GM18508 (cell line): ENCODE data around the gene SAPCD1.
"Not testable (repeated sequence)": the region's sequence is repeated elsewhere in the genome, so short reads cannot be mapped to it uniquely, and the experiment has no call there.

Source experiments
- ATAC-seq: cut with Tn5 transposase; IDR thresholded peaks from one replicate; pipeline ENCODE4 v1.9.1; 2021; ENCODE audit warnings: moderate number of reproducible peaks; ENCODE audit not compliant: insufficient read depth, unreplicated experiment

SAPCD1 gene

DNA sequence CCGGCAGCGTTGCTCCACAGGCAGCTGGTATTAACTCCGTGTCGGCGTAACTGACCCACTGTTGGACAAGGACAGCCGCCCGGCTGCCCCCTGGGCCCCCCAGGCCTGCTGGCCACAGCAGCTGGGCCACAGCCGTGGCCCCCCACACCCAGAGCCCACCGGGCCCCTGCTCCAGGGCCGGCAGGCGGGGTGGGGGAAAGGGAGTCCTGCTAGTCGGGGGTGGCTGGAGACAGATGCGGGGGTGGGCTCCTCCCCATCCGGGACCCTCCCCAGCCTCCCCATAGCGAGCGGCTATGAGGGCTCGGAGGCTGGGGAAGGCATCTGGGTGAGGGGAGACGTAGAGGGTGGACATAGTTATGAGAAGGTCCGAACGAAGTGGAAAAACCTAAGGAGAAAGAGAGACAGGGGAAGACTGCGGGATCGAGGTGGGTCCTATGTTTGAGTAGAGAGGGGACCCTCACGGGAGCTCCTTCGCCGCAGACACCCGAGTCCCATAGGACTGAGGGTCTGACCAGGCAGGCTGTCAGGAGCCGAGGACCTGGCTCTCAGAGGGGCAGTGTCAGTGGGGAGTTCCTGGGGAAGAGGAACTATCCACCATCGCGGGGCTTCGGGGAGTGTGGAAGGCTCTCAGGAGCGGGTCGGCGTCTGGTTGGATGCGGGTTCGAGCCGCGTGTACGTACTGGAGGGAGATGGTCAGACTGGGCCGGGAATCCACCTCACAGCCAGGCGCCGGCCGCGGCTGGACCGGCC is 32.6 kb downstream of the SAPCD1 start:
- no peak for ATAC-seq

DNA sequence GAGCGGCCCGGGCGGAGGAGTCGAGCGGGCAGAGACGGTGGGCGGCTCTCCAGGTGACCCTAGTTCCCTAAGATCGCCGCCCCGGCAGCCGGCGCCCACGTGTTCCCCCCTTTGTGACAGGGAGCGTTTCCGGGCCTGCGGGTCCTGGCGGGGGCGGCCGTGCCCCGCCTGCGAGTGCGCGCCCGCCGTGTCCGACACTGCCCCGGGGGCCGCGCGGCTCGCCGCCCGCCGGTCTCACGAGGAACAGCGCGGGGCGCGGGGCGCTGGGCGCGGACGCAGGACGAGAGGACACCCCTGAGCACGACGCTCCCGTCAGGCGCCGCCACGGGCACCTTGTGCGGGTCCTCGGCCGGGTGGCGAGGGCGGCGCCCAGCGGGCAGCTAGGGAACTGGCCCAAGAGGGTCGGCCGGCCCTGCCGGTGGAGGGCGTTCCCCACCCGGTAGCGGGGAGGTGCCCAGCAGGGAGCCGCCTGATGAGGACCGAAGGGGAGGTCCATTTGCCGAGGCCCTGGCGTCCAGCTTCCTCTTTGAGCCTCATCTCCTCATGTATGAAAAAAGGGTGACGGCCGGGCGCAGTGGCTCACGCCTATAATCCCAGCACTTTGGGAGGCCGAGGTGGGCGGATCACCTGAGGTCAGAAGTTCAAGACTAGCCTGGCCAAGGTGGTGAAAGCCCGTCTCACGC is 33.3 kb downstream of the SAPCD1 start, which contains the start of gene VARS1:
Gene VARS1 (minus strand): TSS at position 137 of the 683 bp plus-strand sequence. CDS start 535 bp downstream, outside the sequence.
- peak; percentile 33 for ATAC-seq

DNA sequence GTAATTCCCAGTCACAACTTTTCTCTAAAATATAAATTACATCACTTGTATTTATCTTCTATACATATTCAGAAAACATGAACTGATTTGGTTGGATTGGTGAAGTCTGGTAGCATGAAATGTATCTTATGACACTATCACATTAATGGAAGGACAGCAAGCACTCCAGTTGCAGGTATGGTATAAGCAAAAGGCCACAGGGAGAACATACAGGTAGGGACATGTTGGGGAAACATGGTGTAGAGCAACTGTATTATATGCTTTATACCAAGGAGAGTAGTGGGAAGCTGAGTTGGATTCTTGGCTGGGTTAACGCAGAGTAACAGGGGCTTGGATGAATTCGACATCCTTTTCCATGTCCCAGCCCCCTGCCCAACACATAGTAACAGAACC is 34.5 kb downstream of the SAPCD1 start:
- no peak for ATAC-seq

DNA sequence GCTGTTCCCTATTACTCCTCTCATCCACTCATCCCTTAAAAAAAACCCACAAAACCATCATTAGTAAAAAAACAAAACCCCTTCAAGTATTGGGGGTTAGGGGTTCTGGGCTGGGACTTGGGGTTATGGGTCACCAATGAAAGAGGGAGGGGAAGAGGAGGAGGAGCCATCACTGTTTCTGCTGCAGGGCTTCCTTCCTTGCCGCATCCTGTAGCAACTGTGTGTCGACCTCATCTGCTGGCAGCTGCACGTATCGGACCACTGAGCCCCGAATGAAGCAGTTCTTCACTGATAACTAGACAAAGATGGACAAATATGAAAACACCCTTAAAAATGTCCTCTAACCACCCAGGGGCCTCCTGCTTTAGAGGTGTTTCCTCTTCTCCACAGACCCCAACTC is 35.1 kb downstream of the SAPCD1 start:
- ATAC-seq, result no peak

DNA sequence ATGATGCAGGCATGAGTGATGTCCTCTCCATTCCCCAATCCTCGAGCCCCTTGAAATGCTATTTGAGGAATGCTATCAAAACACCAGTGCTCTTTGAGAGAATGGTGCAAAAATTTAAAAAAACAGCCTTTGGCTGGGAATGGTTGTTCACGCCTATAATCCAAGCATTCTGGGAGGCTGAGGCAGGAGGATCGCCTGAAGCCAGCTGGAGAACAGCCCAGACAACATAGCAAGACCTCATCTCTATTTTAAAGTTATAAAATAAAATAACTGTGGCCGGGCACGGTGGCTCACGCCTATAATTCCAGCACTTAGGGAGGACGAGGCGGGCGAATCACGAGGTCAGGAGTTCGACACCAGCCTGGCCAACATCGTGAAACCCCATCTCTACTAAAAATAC is 37.3 kb downstream of the SAPCD1 start:
- ATAC-seq, result no peak

DNA sequence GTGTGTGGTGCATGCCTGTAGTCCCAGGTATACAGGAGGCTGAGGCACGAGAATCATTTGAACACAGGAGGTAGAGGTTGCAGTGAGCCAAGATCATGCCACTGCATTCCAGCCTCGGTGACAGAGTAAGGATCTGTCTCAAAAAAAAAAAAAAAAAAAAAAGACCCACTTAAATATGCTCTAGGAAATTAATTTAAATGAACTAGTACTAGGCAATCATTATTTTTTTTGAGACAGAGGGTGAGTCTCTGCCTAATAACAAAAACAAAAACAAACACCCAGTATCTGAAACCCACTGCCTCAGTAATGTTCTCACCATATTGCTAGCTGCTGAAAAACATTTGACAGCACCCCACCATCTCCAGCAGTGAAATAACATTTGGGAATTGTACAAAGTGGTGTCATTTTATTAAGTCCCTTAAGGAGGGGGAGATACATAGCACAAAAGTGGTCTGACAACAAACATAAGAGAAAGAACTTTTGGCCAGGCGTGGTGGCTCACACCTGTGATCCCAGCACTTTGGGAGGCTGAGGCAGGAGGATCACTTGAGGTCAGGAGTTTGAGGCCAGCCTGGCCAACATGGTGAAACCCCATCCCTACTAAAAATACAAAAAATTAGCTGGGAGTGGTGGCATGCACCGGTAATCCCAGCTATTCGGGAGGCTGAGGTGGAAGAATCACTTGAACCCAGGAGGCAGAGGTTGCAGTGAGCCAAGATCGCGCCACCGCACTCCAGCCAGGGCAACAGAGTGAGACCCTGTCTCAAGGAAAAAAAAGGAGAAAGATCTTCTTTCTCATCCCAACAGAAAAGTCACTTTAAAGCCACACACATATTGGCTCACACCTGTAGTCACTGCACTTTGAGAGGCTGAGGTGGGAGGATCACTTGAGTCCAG is 38.8 kb downstream of the SAPCD1 start:
- not testable (repeated sequence) for ATAC-seq

DNA sequence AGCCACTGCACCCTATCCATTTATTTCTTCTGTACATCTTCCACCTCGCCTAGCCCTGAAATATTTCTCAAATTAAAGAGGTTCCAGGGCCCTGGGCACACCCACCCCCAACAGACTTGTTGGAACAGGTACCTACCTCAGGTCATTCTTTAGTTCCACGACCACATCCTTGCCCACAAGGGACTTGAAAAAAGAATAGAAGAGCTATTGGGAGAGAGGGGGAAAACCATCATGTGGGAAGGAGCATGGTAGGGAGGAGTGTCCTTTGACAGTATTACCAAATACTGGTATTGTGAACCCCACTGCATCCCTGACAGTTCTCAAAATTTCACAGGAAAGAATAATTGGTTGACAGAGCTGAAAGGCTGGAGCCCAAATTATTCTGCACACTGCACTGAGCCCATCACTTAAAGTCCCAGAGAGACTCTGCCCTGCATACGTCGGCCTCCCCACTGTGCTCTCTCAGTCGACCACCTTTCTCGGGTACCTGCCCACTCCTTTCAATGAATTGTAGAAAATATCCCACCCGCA is 43.5 kb downstream of the SAPCD1 start:
- no peak for ATAC-seq

DNA sequence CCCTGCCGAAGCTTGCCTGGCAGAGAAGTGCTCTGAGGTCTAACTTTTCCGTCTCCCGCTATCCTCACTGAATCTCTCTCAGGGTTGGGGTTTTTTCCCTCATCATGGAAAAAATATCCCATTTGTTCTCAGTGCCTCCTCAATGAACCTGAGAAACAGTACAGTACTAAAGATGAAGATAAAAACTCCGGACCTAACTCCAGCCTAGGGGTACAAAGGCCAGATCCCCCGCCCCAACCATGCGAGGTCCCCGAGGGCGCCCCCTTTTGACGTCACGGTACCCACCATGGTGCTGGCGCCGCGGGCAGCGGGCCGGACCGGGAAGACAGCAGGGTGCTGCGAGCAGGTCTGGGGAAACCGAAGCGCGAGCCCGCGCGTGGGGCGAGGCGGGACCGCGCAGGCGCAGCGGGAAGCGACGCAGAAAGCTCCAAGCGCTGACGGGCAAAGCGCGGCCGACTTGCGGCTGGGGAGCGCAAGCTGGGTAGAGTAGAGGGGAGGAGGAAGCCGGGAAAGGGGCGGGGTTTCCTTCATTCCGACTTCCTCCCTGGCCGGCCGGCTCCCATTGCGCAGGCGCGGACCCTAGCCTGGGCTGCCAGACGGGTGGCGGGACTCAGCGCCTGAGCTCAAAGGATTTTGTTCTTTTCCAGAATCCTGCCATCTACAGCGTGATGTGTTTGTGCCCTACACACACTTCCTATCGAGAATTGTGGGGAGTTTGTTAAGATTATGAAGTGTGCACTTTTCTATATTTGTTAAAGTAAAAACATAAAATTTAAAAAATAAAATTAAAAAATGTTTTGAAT is 44.2 kb downstream of the SAPCD1 start, which contains the start of gene LSM2:
Gene LSM2 (minus strand): TSS at position 497 of the 803 bp plus-strand sequence. CDS start 209 bp downstream, at position 288.
- no peak for ATAC-seq

DNA sequence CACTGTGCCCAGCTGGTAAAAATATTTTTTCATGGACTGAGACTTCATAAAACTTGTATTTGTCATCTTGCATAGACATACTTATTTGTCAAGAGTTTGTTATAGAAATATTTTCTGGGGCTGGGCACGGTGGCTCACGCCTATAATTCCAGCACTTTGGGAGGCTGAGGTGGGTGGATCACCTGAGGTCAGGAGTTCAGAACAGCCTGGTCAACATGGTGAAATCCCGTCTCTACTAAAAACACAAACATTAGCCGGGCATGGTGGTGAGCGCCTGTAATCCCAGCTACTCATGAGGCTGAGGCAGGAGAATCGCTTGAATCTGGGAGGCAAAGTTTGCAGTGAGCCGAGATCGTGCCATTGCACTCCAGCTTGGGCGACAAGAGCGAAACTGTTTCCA is 46.1 kb downstream of the SAPCD1 start:
- ATAC-seq, result not testable (repeated sequence)

DNA sequence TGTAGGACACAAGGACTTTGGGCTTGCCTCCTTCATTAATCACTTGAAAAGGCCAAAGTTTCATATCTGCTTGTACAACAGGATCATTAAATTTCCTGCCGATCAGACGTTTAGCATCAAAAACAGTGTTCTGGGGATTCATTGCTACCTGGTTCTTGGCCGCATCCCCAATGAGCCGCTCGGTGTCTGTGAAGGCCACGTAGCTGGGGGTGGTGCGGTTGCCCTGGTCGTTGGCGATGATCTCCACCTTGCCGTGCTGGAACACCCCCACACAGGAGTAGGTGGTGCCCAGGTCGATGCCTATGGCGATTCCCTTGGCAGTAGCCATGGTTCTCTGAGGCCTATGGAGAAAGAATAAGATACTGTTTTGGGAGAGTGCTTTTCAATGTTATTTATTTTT is 49.2 kb downstream of the SAPCD1 start:
- no peak for ATAC-seq

DNA sequence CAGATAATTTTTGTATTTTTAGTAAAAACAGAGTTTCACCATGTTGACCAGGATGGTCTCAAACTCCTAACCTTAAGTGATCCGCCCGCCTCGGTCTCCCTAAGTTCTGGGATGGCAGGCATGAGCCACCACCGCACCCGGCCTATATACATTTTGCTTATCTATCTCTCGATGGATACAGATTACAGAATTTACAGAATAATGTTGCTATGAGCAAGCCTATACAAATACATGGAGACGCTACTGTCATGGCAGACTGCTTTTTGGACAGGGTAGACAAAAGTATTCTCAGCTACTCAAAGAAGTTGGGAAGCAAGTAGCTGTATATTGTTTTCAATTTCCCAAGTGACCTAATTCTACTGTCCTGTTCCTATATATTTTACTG is 51.0 kb downstream of the SAPCD1 start:
- ATAC-seq, result no peak
